Activated naive CD4-positive, alpha-beta T cell treated with anti-CD3 and anti-CD28 coated beads, Interleukin-2, amount 10 ng/mL, durations not matched to agents 7 days and 5 days (primary cell): ENCODE data around the gene CMYA5.

Experiments
- CTCF ChIA-PET: fragments of 350-600 bp; sonication (Branson Sonifier 250); formaldehyde crosslinking; loops from one replicate; lab custom pipeline; 2021; ENCODE audit warnings: antibody characterized with exemption; lab: Charles Lee
- DNase-seq: peaks from one replicate; pipeline ENCODE4 v3.0.0-alpha.2; 2020
- H3K27ac Mint-ChIP-seq: one replicate; pipeline ENCODE4 v1.8.0; 2021; ENCODE audit warnings: mild to moderate bottlenecking, moderate library complexity, mixed read lengths
- H3K27me3 Mint-ChIP-seq: one replicate; pipeline ENCODE4 v1.8.0; 2021; ENCODE audit warnings: mild to moderate bottlenecking, mixed read lengths
- H3K36me3 Mint-ChIP-seq: one replicate; pipeline ENCODE4 v1.8.0; 2021; ENCODE audit warnings: mixed read lengths
- H3K4me1 Mint-ChIP-seq: one replicate; pipeline ENCODE4 v1.8.0; 2021; ENCODE audit warnings: mixed read lengths
- H3K4me3 Mint-ChIP-seq: one replicate; pipeline ENCODE4 v1.8.0; 2021; ENCODE audit warnings: mild to moderate bottlenecking, moderate library complexity, mixed read lengths
- H3K9me3 Mint-ChIP-seq: one replicate; pipeline ENCODE4 v1.8.0; 2021; ENCODE audit warnings: mixed read lengths

CMYA5 gene

GRCh38 chr5:79834098-79834753 is 144.6 kb downstream of the CMYA5 start:
- CTCF ChIA-PET: no interaction called here
- Mint-ChIP-seq H3K9me3 (no peaks in the 10 kb centered on the region), H3K27ac (no peak overlapping the region), H3K36me3 (no peaks in the 10 kb centered on the region), H3K4me3 (no peak overlapping the region), H3K27me3 (peaks cover 23% of the 10 kb centered on the region), H3K4me1 (no peaks in the 10 kb centered on the region)
- no peak for DNase-seq

GRCh38 chr5:79834754-79835714 is 145.4 kb downstream of the CMYA5 start:
- Mint-ChIP-seq H3K4me3 (no peak overlapping the region), H3K36me3 (no peaks in the 10 kb centered on the region), H3K27me3 (peaks cover 18% of the 10 kb centered on the region), H3K9me3 (no peaks in the 10 kb centered on the region), H3K27ac (no peak overlapping the region), H3K4me1 (no peaks in the 10 kb centered on the region)
- CTCF ChIA-PET: no interaction called here
- no peak for DNase-seq

GRCh38 chr5:79837761-79838551 is 148.3 kb downstream of the CMYA5 start:
- Mint-ChIP-seq H3K27ac (no peak overlapping the region), H3K27me3 (peaks cover 15% of the 10 kb centered on the region), H3K4me3 (no peak overlapping the region), H3K36me3 (no peaks in the 10 kb centered on the region), H3K4me1 (no peaks in the 10 kb centered on the region), H3K9me3 (no peaks in the 10 kb centered on the region)
- DNase-seq: no peak
- CTCF ChIA-PET: no interaction called here

- peaks cover 7% of the 10 kb centered on the region for H3K4me1 Mint-ChIP-seq
- H3K4me3 Mint-ChIP-seq: no peak overlapping the region
- CTCF ChIA-PET: interaction anchor here (0.6 to 1.3 kb wide), 3 partner anchors 12 to 243 kb away, joined by 3 to 5 read pairs (median 4); no protein-coding TSS in a partner anchor
- no peaks in the 10 kb centered on the region for H3K36me3 Mint-ChIP-seq
- H3K9me3 Mint-ChIP-seq: no peaks in the 10 kb centered on the region
- no peak for DNase-seq
- H3K27ac Mint-ChIP-seq: no peak overlapping the region
- peaks cover 16% of the 10 kb centered on the region for H3K27me3 Mint-ChIP-seq
Measured at GRCh38 chr5:79840084-79840990, 150.7 kb downstream of the CMYA5 start.

- peaks cover 16% of the 10 kb centered on the region for H3K27me3 Mint-ChIP-seq
- no peaks in the 10 kb centered on the region for H3K9me3 Mint-ChIP-seq
- H3K4me3 Mint-ChIP-seq: no peak overlapping the region
- H3K4me1 Mint-ChIP-seq: peaks cover 15% of the 10 kb centered on the region
- H3K36me3 Mint-ChIP-seq: no peaks in the 10 kb centered on the region
- CTCF ChIA-PET: interaction anchor here (0.8 to 1.3 kb wide), 2 partner anchors 13 to 67 kb away, joined by 3 to 5 read pairs; no protein-coding TSS in a partner anchor
- no peak overlapping the region for H3K27ac Mint-ChIP-seq
- no peak for DNase-seq
Measured at GRCh38 chr5:79841172-79841571, 151.5 kb downstream of the CMYA5 start.

GRCh38 chr5:79842006-79842881 is 152.6 kb downstream of the CMYA5 start:
- Mint-ChIP-seq H3K4me3 (no peak overlapping the region), H3K27me3 (peaks cover 16% of the 10 kb centered on the region), H3K9me3 (no peaks in the 10 kb centered on the region), H3K27ac (no peak overlapping the region), H3K4me1 (peaks cover 21% of the 10 kb centered on the region), H3K36me3 (no peaks in the 10 kb centered on the region)
- DNase-seq: no peak
- CTCF ChIA-PET: no interaction called here

GRCh38 chr5:79842991-79843390 is 153.4 kb downstream of the CMYA5 start:
- no peaks in the 10 kb centered on the region for H3K9me3 Mint-ChIP-seq
- peaks cover 27% of the 10 kb centered on the region for H3K4me1 Mint-ChIP-seq
- H3K27ac Mint-ChIP-seq: no peak overlapping the region
- DNase-seq: no peak
- peaks cover 21% of the 10 kb centered on the region for H3K27me3 Mint-ChIP-seq
- H3K36me3 Mint-ChIP-seq: no peaks in the 10 kb centered on the region
- CTCF ChIA-PET: no interaction called here
- no peak overlapping the region for H3K4me3 Mint-ChIP-seq

- no peak for DNase-seq
- Mint-ChIP-seq H3K27me3 (peaks cover 27% of the 10 kb centered on the region), H3K9me3 (no peaks in the 10 kb centered on the region), H3K4me3 (no peak overlapping the region), H3K36me3 (no peaks in the 10 kb centered on the region), H3K4me1 (peaks cover 32% of the 10 kb centered on the region), H3K27ac (no peak overlapping the region)
- CTCF ChIA-PET: no interaction called here
Measured at GRCh38 chr5:79843450-79844388, 154.1 kb downstream of the CMYA5 start.

GRCh38 chr5:79844571-79844970 is 154.9 kb downstream of the CMYA5 start:
- CTCF ChIA-PET: no interaction called here
- DNase-seq: no peak

GRCh38 chr5:79845448-79846197 is 156.0 kb downstream of the CMYA5 start:
- CTCF ChIA-PET: interaction anchor here (0.6 kb wide), 1 partner anchor 117 kb away, joined by 3 read pairs; no protein-coding TSS in a partner anchor
- DNase-seq: peak; percentile 33
- H3K27ac Mint-ChIP-seq: no peak overlapping the region
- H3K9me3 Mint-ChIP-seq: no peaks in the 10 kb centered on the region
- H3K36me3 Mint-ChIP-seq: no peaks in the 10 kb centered on the region
- no peak overlapping the region for H3K4me3 Mint-ChIP-seq
- peaks cover 32% of the 10 kb centered on the region for H3K4me1 Mint-ChIP-seq
- peaks cover 31% of the 10 kb centered on the region for H3K27me3 Mint-ChIP-seq

More at GRCh38 chr5:79844571-79844970, 154.9 kb downstream of the CMYA5 start:
- H3K27me3 Mint-ChIP-seq: peaks cover 35% of the 10 kb centered on the region
- H3K4me3 Mint-ChIP-seq: no peak overlapping the region
- no peaks in the 10 kb centered on the region for H3K9me3 Mint-ChIP-seq
- peaks cover 32% of the 10 kb centered on the region for H3K4me1 Mint-ChIP-seq
- no peak overlapping the region for H3K27ac Mint-ChIP-seq
- no peaks in the 10 kb centered on the region for H3K36me3 Mint-ChIP-seq

GRCh38 chr5:79846198-79846521 is 156.5 kb downstream of the CMYA5 start:
- H3K9me3 Mint-ChIP-seq: no peaks in the 10 kb centered on the region
- H3K4me3 Mint-ChIP-seq: no peak overlapping the region
- H3K4me1 Mint-ChIP-seq: peaks cover 32% of the 10 kb centered on the region
- H3K27me3 Mint-ChIP-seq: peaks cover 31% of the 10 kb centered on the region
- H3K27ac Mint-ChIP-seq: no peak overlapping the region
- no peak for DNase-seq
- H3K36me3 Mint-ChIP-seq: no peaks in the 10 kb centered on the region
- CTCF ChIA-PET: no interaction called here
